Iris pigment epithelial cell (primary cell): ENCODE results near the gene SFN.
"Not testable (repeated sequence)": the region's sequence is repeated elsewhere in the genome, so short reads cannot be mapped to it uniquely, and the experiment has no call there.

ENCODE experiments used
- DNase-seq: peaks from one replicate; pipeline ENCODE4 v3.0.0-alpha.2; 2011; ENCODE audit warnings: low read depth

SFN gene

DNA sequence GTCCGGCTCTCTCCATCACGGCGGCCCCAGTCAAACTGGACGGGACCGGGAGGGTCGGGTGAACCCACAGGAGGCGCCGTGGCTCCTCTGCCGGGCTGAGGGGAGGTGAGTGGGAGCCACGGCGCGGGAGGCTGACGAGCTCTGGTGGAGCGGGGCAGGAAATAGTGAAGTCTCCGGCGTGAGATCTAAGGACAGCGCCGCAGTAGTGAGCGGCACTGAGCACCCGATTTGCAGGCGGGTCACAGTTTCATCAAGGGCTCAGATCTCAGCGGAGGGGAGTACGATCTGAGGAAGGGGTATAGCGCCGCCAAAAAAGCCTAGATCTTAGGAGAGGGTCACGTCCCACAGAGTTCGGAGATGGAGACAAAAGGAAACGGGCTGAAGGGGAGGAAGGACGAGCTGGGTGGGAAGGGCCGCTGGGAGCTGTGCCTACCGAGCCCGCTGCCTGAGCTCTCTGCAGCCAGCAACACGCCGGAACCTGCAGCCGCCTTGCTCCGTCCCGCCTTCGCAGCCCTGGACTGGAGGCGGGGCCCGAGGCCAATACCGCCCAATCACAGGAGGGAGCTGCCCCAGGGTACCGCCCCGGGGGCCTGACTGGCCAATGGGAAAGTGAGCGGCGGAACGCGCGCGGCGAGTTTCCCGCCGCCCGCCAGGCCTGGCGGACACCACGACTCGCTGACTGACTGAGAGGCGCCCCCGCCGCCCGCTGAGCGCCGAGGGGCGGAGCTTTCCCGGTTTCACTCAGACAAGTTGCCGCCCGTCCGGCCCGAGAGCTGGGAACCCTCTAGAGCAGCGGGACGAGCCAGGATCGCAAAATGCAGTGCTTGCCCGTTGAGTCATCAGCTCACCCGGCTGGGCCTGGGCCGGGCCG lies 1.9 kb downstream of the SFN start:
- peak; percentile 98 for DNase-seq

DNA sequence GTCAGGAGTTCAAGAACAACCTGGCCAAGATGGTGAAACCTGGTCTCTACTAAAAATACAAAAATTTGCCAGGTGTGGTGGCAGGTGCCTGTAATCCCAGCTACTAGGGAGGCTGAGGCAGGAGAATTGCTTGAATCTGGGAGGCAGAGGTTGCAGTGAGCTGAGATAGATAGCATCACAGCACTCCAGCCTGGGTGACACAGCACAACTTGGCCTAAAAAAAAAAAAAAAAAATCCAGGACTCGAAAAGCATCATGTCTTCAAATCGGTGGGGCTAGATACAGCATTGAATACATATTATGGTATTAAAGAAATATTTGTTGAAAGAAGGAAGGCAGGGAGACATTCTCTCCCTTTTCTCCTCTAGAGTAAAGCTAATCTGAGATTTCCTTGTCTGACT lies 10.1 kb downstream of the SFN start:
- not testable (repeated sequence) for DNase-seq

DNA sequence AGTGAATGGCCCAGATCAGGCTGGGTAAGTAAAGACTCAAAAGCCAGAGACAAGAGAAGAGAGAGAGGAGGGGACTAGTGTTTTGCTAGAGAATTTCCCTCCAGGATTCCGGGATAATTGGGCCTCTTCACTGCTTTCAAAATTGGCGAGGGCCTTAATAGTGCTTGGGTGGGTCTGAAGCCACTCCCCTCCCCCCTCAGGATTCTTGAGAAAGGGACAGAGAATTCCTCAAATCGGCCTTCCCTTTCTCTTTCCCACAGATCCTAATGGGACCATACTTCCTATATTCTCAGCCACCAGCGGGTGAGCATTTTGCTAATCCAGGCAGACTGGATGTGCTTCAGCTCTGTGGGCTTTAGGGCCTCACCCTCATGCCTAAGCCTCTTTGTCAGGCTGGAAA lies 11.9 kb downstream of the SFN start:
- DNase-seq, result no peak

DNA sequence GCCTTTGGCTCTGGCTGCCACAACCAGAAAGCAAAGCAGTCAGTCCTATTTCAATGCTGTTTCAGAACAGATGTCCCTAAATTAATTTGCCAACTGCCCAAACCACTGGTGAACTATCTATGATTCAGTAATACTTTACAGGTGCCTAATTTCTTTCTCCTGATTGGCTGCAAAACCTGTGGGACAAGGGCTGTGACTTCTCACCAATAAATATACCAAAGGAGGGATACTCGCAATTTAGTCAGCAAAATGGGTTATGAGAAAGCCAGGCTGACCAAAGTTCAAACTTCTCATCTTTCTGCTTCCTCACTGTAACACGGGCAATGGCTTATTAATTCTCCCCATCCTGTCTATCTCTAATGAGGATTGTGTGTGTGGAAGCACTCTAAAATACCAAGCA lies 14.4 kb downstream of the SFN start:
- DNase-seq, result no peak

DNA sequence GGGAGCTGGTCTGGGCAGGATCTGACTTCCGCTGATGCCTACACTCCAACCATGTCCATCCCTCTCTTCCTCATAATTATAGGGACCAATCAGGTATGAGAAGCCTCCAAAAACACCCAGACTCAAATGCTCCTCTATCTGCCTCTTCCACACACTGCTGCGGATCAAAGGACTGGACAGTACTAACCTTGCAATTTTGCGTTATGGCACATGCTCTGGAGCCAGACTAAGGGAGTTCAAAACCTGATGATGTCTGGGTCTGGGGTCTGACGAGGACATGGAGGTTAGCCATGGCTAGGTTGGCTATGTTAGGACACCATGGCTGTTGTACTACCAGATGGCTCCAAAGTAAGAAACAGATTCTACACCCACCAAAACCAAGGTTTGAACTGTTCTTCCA lies 16.8 kb downstream of the SFN start:
- no peak for DNase-seq

DNA sequence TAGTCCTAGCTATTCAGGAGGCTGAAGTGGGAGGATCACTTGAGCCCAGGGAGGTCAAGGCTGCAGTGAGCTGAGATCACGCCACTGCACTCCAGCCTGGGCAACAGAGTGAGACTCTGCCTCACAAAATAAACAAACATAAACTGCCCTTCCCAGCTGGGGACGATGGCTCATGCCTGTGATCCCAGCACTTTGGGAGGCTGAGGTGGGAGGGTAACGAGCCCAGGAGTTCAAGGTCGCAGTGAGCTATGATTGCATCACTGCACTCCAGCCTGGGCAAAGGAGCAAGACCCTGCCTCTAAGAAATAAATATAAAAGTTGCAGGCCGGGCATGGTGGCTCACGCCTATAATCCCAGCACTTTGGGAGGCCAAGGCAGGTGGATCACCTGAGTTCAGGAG lies 18.7 kb downstream of the SFN start:
- DNase-seq, result not testable (repeated sequence)

DNA sequence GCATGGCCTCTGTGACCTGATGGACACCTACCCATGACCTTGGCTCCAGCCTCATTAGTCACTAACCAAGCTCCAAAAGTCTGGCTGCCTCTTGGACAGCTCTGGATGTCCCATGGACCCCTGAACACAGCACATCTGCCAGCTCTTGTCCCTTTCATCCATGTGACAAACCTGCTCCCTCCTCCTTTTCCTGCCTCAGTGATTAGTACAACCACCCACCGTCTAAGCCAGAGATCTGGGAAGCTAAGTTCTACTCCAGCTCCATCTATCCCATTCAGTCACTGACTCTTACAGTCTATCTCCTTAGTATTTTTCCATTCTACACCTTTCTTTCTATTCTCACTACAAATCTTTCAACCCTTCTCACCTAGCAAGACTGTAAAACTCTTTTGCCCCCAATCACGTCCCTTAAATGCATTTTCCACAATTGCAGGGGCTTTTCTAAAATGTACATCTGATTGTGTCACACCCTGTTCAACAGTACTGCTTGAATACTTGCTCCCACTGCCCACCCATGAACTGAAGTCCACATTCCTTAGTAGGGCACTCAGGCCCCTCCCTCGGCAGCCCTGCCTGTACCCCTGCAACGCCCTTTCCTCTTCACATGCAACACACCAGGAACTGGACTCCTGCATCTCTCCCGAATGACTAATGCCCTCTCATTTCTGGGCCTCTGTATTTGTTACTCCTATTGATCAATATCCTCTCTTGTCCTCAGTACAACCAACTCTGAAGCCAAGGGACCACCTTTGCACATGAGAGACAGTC lies 19.9 kb downstream of the SFN start:
- no peak for DNase-seq

DNA sequence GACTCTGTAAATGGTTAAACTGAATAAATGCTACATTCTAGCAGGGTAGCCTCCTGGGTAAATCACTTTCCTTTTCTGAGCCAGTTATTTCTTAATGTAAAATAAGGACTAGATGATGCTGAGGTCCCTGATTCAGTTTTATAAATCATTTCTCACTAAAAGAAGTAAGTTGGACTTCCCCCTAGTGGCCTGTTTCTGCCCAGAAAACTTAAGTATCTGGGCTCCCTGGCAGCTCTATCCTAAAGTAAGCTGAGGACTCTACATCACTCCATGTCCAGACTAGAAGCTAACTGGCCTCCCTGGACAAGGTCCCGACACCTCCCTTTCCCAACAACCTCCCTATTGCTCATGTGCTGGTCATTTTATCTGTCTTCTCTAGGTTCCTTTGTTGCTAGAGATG lies 24.2 kb downstream of the SFN start:
- DNase-seq, result peak; percentile 57

DNA sequence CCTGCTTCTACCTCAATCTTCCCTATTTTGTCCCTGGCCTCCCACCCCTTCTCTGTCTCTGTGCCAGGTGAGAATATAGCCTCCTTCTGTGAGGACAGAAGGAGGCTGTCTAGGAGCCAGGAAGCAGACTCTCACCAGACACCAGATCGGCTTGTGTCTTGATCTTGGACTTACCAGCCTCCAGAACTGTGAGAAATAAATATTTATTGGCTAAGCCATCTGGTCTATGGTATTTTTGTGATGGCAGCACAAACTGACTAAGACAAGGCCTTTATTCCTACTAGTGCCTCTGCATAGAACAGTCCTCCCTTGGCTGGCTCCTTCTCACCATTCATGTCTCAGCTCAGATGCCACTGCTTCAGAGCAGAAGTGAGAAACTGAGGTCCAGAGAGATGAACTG lies 25.3 kb downstream of the SFN start:
- DNase-seq, result no peak

DNA sequence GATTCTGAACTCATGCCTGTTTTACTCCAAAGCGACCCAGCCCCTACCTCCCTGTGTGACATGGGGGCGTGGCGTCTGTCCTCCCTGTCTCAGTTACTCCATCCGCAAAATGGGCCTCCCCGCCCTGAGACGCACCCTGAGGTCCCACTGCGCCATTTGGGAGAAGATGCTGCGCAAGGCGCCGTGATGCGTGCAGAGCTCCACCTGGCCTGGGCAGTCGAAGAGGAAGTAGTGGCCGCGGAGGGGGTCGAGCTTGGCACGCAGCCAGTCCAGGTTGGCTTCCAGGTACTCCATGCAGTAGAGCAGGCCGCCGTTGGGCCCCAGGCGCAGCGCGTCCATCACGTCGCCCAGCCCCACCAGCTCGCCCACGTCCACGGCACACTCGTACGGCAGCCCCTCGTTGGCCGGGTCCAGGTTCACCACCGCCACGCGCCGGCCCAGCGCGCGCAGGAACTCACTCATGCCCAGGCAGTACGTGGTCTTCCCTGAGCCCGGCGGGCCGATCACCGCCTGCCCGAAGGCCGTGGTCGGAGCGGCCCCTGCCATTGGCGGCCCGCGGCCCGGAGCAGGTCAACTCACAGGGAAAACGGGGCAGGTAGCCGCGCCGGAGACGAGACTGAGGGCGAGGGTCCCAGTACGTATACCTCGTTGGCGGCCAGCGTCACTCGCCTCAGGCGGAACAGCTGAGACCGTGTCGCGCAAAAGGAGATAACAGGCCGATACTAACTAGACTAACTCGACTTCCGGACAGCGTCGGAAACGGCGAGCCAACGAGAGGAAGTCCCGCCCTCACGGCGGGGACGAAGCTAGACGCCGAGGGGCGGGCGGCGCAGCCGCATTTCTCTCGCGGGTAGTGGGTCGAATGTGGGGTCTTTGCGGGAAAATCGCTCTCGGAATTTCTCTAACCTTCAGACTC lies 26.9 kb downstream of the SFN start, which contains the start of gene GPN2:
Gene GPN2 (minus strand): TSS at position 733 of the 916 bp plus-strand sequence. CDS start 187 bp downstream, at position 546.
- peak; percentile 77 for DNase-seq

DNA sequence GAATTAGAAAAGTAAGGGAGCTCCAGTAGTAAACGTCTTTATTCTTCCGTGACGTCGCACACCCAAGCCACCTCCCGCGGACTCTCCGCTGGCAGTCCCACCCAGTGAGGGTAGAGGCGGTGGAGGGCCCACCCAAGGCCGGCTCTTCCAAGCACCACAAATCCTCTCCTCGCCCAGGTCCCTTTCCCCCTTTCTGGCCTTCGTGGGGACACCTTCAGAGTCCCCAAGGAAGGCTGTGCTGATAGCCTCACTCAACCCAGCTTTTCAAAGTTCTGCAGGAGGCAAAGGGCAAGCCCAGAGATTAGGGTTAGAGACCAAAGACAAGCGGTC lies 27.5 kb downstream of the SFN start:
- no peak for DNase-seq

DNA sequence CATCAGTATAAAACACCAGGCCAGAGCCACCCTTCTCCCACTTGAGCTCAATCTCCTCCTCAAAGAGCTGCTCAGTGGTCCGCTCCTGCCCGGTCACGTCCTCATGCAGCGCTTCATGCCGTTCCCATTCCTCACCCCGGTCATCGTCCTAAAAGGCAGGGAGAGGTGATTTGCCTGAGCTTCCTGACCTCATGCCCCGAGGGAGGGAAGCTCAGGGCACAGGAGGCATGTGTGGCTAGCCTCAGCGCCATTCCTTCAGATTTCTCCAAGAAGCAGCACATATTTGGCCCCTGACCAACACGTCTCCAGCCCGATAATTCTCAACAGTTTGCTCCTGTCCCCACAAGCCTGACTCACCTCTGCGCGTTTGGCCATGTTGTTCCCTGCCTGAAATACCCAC lies 31.3 kb downstream of the SFN start:
- DNase-seq, result no peak

DNA sequence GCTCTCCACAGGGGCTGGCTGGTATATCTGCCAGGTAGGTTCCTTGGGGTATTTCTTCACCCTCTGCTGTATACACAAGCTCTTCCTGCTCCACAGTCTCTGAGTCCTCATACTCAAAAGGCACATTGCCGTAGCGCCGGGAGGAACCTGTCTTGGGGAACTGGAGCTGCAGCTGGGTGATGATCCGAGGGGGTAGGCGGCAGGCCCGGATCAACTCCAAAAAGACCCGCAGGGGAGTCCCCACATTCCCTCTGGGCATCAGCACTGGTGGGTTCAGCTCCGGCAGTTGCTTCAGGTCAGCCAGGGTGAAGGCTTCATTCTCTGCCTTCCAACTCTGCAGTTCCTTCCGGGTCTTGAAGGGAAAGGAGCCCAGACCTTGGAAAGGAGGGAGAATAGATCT lies 34.4 kb downstream of the SFN start:
- no peak for DNase-seq

DNA sequence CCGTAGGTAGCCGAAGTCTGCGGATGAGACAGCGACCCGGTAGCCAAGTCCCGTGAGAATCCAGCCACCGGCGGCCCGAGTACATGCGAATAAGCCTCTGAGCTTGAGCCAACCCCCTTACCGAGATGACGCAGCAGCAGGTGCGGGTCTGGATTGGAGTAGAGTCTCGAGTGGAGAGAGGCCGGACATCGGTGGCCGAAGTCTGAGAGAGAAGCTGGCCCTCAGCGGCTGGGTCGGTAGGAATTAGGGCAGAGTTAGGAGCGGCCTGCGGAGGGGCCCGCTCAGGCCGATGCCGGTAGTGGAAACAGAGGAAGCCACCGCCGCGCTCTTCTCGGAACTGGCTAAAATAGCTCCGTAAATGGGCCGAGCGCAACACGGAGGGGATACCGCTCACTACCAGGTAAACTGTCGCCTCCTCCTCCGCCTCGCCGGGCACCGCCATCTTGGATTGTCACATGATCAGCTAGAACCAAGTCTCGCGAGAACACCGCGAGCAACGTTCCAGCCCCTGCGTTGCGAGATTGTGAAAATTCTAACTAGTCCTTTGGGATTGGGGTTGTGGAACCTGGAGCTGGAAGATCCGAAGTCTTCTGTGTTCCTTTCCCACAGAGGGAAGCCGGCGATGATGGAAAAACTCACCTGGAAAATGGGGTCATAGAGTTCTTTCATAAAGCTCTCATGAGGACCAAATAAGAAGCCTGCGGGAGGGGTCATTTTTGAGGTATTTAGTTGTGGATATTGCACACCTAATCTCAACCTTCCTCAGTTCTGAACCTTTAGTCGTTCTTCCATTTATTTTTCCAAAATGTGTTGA lies 37.3 kb downstream of the SFN start, which contains the start of gene GPATCH3:
Gene GPATCH3 (minus strand): TSS at position 467 of the 814 bp plus-strand sequence. CDS start 25 bp downstream, at position 442.
- DNase-seq, result peak; percentile 92

DNA sequence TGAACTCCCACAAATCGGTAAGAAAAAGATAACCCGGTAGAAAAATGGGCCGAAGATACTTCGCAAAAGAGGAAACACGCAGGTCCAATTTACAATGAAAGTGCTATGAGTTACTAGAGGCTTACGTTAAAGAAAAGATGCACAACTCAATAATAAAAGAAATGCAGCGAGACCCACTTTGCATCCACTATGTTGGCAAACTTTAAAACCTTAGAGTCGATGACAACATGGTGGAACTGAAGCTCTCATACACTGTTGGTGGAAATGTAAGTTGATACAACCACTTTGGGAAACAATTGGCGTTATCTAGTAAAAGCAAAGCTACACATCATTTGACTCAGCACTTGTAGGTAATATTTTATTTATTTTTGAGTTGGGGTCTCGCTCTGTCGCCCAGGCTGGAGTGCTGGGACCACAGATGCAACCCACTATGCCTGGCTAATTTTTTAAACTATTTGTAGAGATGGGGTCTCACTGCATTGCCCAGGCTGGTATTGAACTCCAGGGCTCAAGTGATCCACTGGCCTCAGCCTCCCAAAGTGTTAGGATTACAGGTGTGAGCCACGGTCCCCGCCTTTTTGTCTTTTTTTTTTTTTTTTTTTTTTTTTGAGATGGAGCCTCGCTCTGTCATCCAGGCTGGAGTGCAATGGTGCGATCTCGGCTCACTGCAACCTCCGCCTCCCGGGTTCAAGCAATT lies 38.0 kb downstream of the SFN start:
- no peak for DNase-seq

DNA sequence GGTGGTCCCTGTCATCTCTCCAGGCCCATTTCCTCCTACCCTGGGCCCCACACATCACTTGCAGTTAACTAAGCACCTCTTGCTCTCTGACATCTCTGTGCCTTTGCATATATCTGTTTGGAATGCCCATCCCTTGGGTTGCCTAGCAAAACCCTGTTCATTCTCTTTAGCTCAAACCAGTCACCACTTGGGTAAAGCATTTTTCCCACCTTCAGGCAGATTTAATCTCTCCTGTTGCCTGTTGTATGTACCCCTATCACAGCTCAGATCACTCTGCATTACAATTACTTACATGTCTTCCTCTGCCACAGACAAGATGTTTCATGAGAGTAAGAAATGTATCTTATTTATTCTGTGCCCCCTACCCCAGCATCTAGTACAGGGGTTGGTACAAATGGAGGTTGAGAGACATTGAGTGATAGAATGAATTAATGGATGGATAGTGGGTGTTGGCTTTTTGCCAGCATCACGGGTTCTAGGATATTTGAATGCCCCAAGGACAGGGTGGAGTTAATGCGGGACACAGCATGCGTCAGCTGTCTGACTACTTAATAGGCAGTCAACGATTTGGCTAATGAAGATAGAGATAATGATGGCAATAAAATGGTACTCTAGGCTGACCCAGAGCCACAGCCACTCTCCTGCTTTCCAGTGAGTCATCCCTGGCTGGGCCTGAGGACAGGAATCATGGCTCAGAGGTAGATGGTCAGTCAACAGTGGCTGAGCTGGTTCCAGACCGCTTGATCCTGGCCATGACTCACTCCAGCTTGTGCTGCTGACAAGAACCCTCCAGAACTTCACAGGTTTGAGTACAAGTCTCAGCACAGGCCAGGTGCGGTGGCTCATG lies 44.3 kb downstream of the SFN start:
- DNase-seq, result peak; percentile 94

DNA sequence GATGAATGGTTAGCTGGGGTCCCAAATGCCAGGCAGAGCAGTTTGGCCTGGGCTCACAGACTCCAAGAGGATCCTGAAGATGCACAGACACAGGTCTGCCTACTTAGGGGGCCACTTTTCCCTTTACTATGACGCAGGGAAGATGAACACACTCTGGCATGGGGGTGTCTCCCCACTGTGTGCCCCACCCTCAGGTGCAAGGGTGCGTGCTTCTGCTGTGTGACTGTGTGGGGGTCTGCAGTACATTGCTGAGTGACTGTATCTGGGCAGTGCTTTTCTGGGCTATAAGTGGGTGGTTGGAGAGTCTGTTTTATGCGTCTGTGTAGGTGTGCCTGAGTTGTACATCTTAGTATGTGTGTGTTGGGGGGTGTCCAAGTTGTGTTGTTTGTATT lies 47.0 kb downstream of the SFN start:
- DNase-seq, result no peak

DNA sequence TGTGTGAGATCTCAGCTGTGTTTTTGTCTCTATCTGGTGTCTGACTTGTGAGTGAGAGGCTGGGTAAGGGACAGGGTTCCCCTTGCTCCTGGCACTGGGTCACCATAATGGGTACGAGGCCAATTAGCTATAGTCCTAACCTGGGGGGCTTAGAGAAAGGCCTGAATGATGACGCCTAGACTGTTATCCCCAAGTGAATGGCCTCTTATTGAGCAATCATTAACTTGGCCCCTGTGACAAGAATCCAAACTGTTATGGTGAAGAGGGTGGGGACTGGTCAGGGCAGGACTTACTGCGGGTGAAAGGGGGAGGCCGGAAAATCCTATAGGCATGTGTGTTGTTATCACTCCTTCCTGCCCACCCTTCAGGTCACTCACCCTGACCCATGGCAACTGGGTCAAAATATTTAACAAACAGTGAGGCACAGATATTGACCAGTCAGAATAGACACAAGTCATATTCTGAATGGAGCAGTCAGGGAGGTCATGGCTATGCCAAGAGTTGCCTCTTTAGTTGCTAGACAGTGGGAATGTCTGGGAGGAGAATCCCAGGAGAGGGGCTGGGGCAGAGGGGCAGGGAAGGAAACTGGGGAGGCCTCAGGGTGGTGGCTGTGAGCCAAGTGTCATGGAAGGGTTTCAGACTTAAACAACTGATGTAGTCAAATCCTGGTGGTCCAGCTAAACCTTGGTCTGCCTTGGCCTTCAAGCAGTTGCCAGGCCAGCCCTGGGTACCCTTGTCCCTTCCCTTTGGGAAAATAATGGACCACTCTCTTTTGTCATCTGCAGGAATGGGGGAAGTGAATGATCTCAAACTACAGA lies 47.6 kb downstream of the SFN start:
- no peak for DNase-seq
